ENCODE data around the gene PXMP4.
"Not testable (repeated sequence)": the region's sequence is repeated elsewhere in the genome, so short reads cannot be mapped to it uniquely, and the experiment has no call there.

The PXMP4 gene

DNA sequence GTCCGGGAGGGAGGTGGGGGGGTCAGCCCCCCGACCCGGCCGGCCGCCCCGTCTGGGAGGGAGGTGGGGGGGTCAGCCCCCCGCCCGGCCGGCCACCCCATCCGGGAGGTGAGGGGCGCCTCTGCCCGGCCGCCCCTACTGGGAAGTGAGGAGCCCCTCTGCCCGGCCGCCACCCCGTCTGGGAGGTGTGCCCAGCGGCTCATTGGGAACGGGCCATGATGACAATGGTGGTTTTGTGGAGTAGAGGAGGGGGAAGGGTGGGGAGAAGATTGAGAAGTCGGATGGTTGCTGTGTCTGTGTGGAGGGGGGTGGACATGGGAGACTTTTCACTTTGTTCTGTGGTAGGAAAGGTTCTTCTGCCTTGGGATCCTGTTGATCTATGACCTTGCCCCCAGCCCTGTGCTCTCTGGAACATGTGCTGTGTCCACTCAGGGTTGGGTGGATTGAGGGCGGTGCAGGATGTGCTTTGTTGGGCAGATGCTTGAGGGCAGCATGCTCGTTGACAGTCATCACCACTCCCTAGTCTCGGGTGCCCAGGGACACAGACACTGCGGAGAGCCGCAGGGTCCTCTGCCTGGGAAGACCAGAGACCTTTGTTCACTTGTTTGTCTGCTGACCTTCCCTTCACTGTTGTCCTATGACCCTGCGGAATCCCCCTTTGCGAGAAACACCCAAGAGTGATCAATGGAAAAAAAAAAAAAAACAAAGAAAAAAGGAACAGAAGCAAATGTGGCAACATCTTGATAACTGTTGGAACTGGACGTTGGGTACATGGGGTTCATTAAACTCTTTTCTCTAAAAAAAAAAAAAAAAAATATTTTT lies 18.3 kb downstream of the PXMP4 start:
- DNase-seq: no peak

- DNase-seq: not testable (repeated sequence)
These were observed 19.2 kb downstream of the PXMP4 start for GRCh38 chr20:33700696-33701441.

DNA sequence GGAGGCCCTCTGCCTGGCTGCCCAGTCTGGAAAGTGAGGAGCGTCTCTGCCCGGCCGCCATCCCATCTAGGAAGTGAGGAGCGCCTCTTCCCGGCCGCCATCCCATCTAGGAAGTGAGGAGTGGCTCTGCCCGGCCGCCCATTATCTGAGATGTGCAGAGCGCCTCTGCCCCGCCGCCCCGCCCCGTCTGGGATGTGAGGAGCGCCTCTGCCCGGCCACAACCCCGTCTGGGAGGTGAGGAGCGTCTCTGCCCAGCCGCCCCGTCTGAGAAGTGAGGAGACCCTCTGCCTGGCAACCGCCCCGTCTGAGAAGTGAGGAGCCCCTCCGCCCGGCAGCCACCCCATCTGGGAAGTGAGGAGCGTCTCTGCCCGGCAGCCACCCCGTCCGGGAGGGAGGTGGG lies 21.1 kb downstream of the PXMP4 start:
- DNase-seq: not testable (repeated sequence)

DNA sequence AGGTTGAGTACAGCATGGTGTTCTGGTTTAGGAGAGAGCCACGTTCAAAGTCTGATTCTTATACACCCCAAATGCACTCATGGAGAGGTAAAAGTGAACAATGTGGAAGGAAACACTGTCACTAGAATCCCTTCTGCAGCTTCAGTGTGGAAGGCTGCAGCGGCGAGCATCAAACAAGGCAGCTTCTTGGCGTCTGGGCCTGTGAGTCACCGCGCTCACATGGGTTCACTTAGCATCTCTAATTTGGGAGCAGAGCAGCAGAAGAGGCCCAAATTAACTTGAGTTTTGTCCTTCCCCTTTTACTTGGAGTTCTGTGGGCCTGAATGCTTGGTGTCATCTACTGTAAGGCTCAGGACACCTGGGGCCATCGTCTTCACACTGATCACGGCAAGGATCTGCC lies 23.0 kb downstream of the PXMP4 start:
- DNase-seq: no peak

DNA sequence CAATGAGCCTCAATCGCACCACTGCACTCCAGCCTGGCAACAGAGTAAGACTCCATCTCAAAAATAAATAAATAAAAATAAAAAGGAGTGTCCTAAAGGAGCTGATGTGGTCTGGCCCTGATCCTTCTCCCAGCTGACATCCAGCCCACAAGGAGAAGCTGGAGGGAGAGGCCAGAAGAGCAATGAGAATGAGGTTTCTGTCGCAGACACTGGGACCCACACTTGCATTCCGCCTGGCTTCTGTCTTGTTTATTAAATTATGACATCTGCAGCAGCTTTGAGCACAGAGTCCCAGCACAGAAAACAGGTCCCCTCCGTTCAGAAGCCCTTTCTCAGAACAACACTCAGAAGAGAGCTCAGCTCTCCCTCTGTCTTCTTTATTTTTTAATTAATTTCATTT lies 23.7 kb downstream of the PXMP4 start:
- DNase-seq: no peak

DNA sequence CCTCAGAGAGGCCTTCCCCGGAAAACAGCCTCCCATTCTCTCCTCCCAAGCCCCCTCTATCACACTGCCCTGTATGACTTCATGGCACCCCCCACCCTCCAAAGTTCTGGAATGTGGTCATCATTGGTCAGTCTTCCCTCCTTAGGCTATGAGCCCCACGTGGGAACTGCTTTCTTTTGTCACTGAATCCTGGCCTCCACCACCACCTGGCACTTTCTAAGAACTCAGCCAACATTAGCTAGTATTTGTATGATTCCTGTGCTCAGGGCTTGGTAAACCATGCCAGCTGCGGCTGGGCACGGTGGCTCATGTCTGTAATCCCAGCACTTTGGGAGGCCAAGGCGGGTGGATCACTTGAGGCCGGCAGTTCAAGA lies 25.5 kb downstream of the PXMP4 start:
- DNase-seq: no peak

GRCh38 chr20:33693741-33694638 lies 26.1 kb downstream of the PXMP4 start:
- DNase-seq: no peak

GRCh38 chr20:33693289-33693688 lies 26.8 kb downstream of the PXMP4 start:
- no peak for DNase-seq

GRCh38 chr20:33689973-33690372 lies 30.1 kb downstream of the PXMP4 start:
- DNase-seq: peak; percentile 64

DNA sequence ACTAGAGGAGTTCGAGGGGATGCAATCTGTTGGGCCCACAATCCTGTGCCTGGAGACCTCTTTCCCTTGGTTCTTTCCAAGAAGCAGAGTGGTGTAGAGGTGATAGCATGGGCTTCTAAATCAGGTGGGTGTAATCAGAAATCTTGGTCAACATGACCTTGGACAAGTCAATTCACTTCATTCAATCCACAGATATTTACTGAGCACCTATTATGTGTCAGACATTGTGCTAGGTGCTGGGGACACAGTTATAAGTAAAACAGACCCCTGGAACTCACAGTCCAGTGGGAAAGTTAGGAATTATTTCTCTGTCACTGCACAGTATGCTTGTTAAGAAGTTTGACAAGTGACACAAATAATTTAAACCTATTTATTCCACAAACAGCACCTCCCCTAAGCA lies 30.6 kb downstream of the PXMP4 start:
- no peak for DNase-seq

GRCh38 chr20:33688938-33689424 lies 31.1 kb downstream of the PXMP4 start:
- DNase-seq: no peak

- no peak for DNase-seq
These were observed 31.8 kb downstream of the PXMP4 start for GRCh38 chr20:33687993-33688937.

DNA sequence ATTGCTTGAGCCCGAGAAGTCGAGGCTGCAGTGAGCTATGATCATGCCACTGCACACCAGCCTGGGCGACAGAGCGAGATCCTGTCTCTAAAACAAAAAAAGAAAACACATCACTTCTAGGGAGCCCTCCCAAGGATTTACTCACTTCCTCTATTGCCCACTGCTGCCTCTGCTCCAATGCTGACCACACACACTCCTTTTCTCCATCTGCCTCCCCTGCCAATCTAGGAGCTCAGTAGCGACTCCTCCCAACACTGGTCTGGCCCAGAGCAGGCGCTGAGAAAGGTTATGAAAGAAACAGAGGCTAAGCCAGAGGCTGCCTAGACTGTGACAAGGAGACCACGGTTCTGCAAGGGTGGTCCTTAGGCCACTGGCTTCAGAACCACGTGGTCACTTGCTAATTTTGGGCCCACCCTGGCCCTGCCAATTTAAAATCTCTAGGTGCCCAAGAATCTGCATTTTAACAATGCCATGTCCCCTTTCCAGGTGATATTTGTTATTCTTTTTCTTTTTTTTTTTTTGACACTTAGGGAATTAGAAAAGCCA lies 32.7 kb downstream of the PXMP4 start:
- DNase-seq: no peak

DNA sequence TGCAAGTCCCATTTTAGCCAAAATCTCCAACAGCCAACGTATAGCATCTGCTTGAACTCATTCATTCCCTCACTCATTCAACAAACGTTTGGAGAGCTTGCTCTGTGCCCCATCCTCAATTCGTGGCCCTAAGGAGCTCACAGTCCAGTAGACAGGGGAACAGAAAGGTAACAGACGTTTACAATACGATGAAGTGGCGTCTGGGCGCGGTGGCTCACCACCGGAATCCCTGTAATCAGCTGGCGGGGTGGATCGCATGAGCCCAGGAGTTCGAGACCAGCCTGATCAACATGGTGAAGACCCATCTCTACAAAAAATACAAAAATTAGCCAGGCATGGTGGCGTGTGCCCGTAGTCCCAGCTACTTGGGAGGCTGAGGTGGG lies 33.1 kb downstream of the PXMP4 start:
- no peak for DNase-seq

- DNase-seq: peak; percentile 95
These were observed 33.8 kb downstream of the PXMP4 start, which contains the start of gene E2F1 for GRCh38 chr20:33686100-33686983. E2F1 (minus strand) TSS chr20:33686385; CDS start chr20:33686264, 121 bp downstream.

DNA sequence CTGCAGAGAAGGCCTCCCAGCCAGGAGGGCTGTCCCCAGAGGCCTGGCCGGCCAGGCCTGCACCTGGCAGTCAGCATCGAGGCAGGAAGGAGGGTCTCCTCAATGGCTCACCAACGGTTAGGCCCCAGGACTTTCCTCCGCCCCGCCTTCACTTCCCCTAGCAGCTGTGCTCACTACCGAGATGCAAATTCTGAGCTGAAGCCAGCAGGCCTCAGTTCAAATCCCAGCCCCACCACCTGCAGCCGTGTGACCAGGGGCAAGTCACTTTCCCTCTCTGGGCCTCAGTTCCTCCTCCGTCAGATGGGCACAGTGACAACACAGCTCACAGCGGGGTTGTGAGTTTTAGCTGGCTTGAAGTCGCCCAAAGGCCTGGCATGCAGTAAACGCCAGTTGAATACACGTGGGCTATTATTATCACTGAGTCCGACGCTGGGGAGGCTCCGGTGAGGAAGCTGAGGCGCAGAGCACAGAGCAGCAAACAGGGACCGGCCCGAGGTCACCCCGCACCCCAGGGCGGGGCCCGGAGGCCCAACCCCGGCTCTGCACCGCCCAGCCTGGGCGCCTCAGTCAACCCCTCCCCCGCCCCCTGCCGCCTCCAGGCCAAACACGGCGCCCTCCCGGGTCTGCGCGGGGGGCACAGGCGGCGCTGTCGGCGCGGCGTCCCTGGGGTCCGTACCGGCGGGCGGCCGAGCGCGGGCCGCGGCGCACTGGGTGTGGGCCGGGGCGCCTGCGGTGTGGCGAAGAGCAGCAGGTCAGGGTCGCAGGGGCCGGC lies 34.6 kb downstream of the PXMP4 start:
- peak; percentile 46 for DNase-seq

DNA sequence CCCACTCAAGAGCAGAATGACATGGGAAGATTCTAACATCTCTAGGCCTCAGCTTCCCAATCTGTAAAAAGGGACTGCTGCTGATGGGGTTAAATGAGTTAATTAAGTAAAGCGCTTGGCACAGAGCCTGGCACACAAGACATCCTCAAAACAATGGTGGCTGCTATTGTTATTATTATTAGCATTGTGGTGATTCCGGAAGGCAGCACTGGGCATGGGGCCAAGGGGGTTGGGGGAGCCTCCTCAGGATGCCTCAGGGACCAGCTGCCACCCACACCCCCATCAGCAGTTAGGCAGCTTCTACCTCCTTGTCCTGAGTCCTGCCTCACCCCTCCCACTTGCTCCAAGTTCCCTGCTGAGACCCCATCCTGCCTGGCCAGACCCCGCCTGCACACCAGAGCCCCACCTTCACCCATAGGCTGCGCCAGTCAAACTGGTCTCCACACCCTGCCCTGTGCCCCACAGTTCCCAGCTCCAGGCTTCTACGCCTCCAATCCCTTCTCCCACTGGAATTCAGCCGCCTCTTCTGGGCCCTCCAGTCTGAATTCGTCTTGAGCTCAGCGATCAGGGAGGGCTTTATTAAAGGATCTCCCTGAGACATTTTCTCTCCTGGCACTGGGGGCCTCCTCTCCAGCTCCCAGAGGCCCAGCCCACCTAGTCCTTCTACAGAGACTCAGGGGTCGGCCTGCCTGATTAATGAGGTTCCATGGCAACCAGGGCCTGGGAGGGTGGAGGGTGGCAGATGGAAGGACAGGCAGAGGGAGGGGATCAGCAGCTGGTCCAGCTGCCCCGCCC lies 35.4 kb downstream of the PXMP4 start:
- no peak for DNase-seq

DNA sequence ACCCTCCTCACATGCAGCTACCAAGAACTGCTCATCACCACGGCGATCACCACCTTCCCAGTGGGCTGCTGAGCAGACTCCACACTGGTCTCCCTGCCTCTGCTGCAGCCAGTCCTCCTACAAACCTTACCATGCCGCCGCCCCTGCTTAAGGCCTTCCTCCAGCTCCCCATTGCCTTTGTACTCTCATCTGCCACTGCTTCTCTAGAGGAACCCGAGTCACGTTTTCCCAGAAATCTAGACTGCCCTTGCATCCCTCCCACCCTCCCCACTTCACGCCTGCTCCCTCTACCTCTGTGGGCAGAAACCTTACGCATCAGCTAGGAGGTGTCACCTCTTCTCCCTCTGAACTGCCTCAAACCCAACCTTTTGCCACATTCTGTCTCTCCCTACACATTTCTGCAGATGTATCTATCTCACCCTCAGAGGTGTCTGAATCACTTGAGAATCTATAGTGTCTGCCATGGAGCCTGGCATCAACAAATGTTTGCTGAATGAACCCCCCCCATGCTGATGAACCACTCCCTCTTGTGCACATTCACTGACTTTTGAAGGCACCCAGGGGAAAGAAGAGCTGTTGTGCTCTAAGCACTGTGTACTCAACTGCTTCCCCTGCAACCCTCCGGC lies 38.3 kb downstream of the PXMP4 start:
- no peak for DNase-seq
